OCI-LY3 (cell line): ENCODE measurements around the gene HEMK1.

ENCODE experiments used
- CTCF ChIP-seq: fragments of 200-600, 300-600 bp; sonication (generic); IDR thresholded peaks from 2 replicates; pipeline ENCODE4 v1.5.1; 2014; ENCODE audit warnings: antibody characterized with exemption, low read length, low read depth
- EZH2phosphoT487 ChIP-seq: fragments of 200-600 bp; shearing (Covaris generic); IDR thresholded peaks from 2 replicates; pipeline ENCODE4 v1.6.1; 2018; ENCODE audit warnings: antibody characterized with exemption, mixed run types, low read depth

GRCh38 chr3:50605901-50606326 is 36.6 kb downstream of the HEMK1 start:
- no peak for TF ChIP-seq CTCF
- no peak for TF ChIP-seq EZH2phosphoT487
